B cell (primary cell): ENCODE data around the gene FOXP4. TPM values are rescaled to one million over a fixed set of nuclear protein-coding genes. Genes with fewer than 3 reads are reported as not detected.

Experiments
- ATAC-seq: fragments of 200-7000 bp; cut with Tn5 transposase; one replicate; pipeline ENCODE4 v1.10.0; 2021; ENCODE audit warnings: low read depth, mild to moderate bottlenecking, moderate number of reproducible peaks, moderate library complexity
- CTCF ChIA-PET: fragments of 350-600 bp; sonication (Branson Sonifier 250); formaldehyde crosslinking; loops from one replicate; lab custom pipeline; 2021; ENCODE audit warnings: antibody characterized with exemption, inconsistent platforms; lab: Charles Lee
- POLR2A ChIA-PET: fragments of 350-600 bp; sonication (Branson Sonifier 250); formaldehyde crosslinking; loops from one replicate; lab custom pipeline; 2021; ENCODE audit warnings: antibody characterized with exemption; lab: Charles Lee
- DNase-seq: peaks from one replicate; pipeline ENCODE4 v3.0.0; 2013
- H2AFZ ChIP-seq: 2 replicates; pipeline ENCODE4 v1.6.1; 2012; ENCODE audit warnings: mild to moderate bottlenecking, low read depth, low read length; ENCODE audit not compliant: insufficient read depth, poor library complexity, severe bottlenecking
- H3K27ac ChIP-seq, 2 donors: 1 replicate in 1 of 2; 2 replicates in 1 of 2; pipeline ENCODE4 v1.5.1; 2012 to 2013; ENCODE audit warnings: low read length in 2 of 2, mild to moderate bottlenecking in 2 of 2, moderate library complexity in 1 of 2
- H3K27me3 ChIP-seq, 4 experiments: fragments of 200-600 bp in 1 of 4; sonication (generic) in 1 of 4; replicated peaks in 1 of 4; 1 replicate in 2 of 4; 2 replicates in 2 of 4; pipeline versions ENCODE4 v1.6.1 to v1.7.0; 2013 to 2016; ENCODE audit warnings: low read length in 3 of 4, mild to moderate bottlenecking in 2 of 4, mixed read lengths in 1 of 4, moderate library complexity in 1 of 4; ENCODE audit not compliant: insufficient read depth in 4 of 4, control insufficient read depth in 3 of 4; ENCODE audit errors: control extremely low read depth in 1 of 4
- H3K36me3 ChIP-seq, 2 experiments: replicated peaks in 1 of 2; 1 replicate in 1 of 2; 2 replicates in 1 of 2; pipeline versions ENCODE4 v1.6.1 to v1.7.1; 2013; ENCODE audit warnings: low read length in 1 of 2; ENCODE audit not compliant: insufficient read depth in 2 of 2, control insufficient read depth in 1 of 2; ENCODE audit errors: control extremely low read depth in 1 of 2, extremely low read depth in 1 of 2
- H3K4me1 ChIP-seq, 2 donors: fragments of 200-600 bp in 1 of 2; sonication (generic) in 1 of 2; 1 replicate in 1 of 2; 2 replicates in 1 of 2; pipeline versions ENCODE4 v1.5.1 to v1.6.1; 2013 to 2017; ENCODE audit warnings: low read length in 2 of 2; ENCODE audit not compliant: control insufficient read depth in 2 of 2, insufficient read depth in 2 of 2
- H3K4me2 ChIP-seq: replicated peaks from 2 replicates; pipeline ENCODE3; 2012; ENCODE audit warnings: mild to moderate bottlenecking, low read depth, low read length; ENCODE audit not compliant: poor library complexity, severe bottlenecking
- H3K4me3 ChIP-seq, 5 experiments: fragments of 200-600 bp in 1 of 5; sonication (generic) in 1 of 5; 1 replicate in 3 of 5; 2 replicates in 2 of 5; pipeline versions ENCODE4 v1.5.1 to v1.7.0; 2011 to 2016; ENCODE audit warnings: low read length in 4 of 5, mild to moderate bottlenecking in 4 of 5, low read depth in 2 of 5, control low read depth in 1 of 5, moderate library complexity in 1 of 5; ENCODE audit not compliant: insufficient read depth in 1 of 5; ENCODE audit errors: control extremely low read depth in 1 of 5, extremely low read depth in 1 of 5
- H3K79me2 ChIP-seq: fragments of 200-600 bp; sonication (generic); one replicate; pipeline ENCODE4 v1.6.0; 2016; ENCODE audit warnings: low read length; ENCODE audit not compliant: control insufficient read depth, insufficient read depth
- H3K9ac ChIP-seq: fragments of 200-600 bp; sonication (generic); 2 replicates; pipeline ENCODE4 v1.6.1; 2017; ENCODE audit warnings: mild to moderate bottlenecking, low read length, moderate library complexity
- H3K9me3 ChIP-seq, 3 donors: one replicate each; pipeline versions ENCODE4 v1.6.1 to v1.7.1; 2013; ENCODE audit warnings: low read length in 2 of 3; ENCODE audit not compliant: control insufficient read depth in 2 of 3, insufficient read depth in 1 of 3; ENCODE audit errors: control extremely low read depth in 1 of 3
- H4K20me1 ChIP-seq: 2 replicates; pipeline ENCODE4 v1.6.0; 2012; ENCODE audit warnings: mild to moderate bottlenecking, low read length; ENCODE audit not compliant: insufficient read depth, control insufficient read depth, poor library complexity, severe bottlenecking
- H3K27ac Mint-ChIP-seq: one replicate; pipeline ENCODE4 v1.8.0; 2021; ENCODE audit warnings: mixed read lengths
- H3K27me3 Mint-ChIP-seq: one replicate; pipeline ENCODE4 v1.8.0; 2021; ENCODE audit warnings: mixed read lengths
- H3K4me1 Mint-ChIP-seq: one replicate; pipeline ENCODE4 v1.8.0; 2021; ENCODE audit warnings: mixed read lengths
- H3K4me3 Mint-ChIP-seq: one replicate; pipeline ENCODE4 v1.8.0; 2021; ENCODE audit warnings: mixed read lengths
- H3K9me3 Mint-ChIP-seq: one replicate; pipeline ENCODE4 v1.8.0; 2022; ENCODE audit warnings: mixed read lengths; ENCODE audit not compliant: insufficient read depth
- EZH2 ChIP-seq: IDR thresholded peaks from 2 replicates; pipeline ENCODE4 v1.6.1; 2012; ENCODE audit warnings: borderline replicate concordance, low read depth, mild to moderate bottlenecking, moderate library complexity, low read length; ENCODE audit not compliant: insufficient read depth, poor library complexity, severe bottlenecking
- WGBS: methylation state at CpG from one replicate; pipeline ENCODE4 v1.1.5; 2013; ENCODE audit warnings: missing lambda C conversion rate; ENCODE audit not compliant: insufficient coverage; 5-methylcytosine and 5-hydroxymethylcytosine counted together
- intact Hi-C: fragments of 100-400 bp; cut with micrococcal nuclease; formaldehyde crosslinking; loops from one replicate; pipeline ENCODE4 v1.10.0; 2022
- polyA plus RNA-seq: library from polyadenylated mRNA; depleted of rRNA; stranded (reverse); fragments of >200 nt; gene quantifications from 2 replicates; pipeline ENCODE4 v1.2.3, GENCODE V29; 2012
- total RNA-seq, 2 donors: library from RNA; stranded (reverse); fragments of 120-200 nt in 1 of 2; gene quantifications; 1 replicate in 1 of 2; 2 replicates in 1 of 2; pipeline versions ENCODE4 v1.2.3 to v1.2.4, GENCODE V29; 2013 to 2022
- TF ChIP-seq, protein P1 (sequence below): fragments of 200-600 bp; IDR thresholded peaks from one replicate; pipeline ENCODE4 v1.8.0; 2022; ENCODE audit warnings: antibody characterized with exemption, mild to moderate bottlenecking

The FOXP4 gene
- total and polyA plus RNA-seq, 2 donors (not counting 1 experiment from before 2014, with no cell fraction given), result 17.0 to 38.7 TPM

DNA sequence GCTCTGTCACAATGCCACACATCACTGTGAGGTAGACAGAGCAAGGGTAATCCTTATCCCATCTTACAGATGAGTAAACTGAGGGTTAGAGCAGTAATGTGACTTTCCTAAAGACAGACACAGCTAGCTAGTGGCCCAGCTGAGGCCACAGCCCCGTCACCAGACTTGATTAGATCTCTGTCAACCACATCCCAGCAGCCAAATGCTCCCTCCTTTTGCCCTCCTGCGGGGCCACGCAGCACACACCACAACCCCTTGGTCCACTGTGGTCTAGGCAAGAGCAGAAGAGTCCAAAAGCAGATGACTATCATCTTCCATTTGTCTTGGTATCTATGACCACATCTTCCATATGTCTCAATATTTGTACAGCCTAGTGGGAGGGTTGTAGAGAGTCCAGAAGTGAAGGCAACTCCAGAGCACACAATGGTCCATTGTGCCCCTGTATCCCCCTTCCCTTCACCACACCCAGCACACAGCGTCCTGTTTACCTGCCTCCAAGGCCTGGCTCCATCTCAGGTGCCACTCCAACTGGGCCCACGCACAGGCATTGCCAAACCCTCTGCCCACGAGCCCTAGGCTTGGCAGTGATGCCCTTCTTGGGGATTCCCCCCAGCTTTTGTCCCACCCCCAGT lies 47.1 kb upstream of the FOXP4 start:
- intact Hi-C loops, result no loop called here
- peaks cover 18% of the 10 kb centered on the region for H3K4me1 Mint-ChIP-seq
- H3K27me3 Mint-ChIP-seq, result peaks cover 12% of the 10 kb centered on the region
- Histone ChIP-seq H3K9ac (no peak overlapping the region), H3K27me3 (peaks cover 0 to 15% (median under 1%) of the 10 kb centered on the region in 4 experiments), H2AFZ (no peak overlapping the region), H3K9me3 (no peaks in the 10 kb centered on the region), H4K20me1 (no peaks in the 10 kb centered on the region), H3K27ac (no peak overlapping the region), H3K79me2 (no peaks in the 10 kb centered on the region), H3K4me2 (no peak overlapping the region), H3K4me3 (no peak overlapping the region), H3K36me3 (no peaks in the 10 kb centered on the region), H3K4me1 (peaks cover 15 to 19% of the 10 kb centered on the region in 2 donors)
- H3K4me3 Mint-ChIP-seq, result no peak overlapping the region
- TF ChIP-seq, protein P1, sequence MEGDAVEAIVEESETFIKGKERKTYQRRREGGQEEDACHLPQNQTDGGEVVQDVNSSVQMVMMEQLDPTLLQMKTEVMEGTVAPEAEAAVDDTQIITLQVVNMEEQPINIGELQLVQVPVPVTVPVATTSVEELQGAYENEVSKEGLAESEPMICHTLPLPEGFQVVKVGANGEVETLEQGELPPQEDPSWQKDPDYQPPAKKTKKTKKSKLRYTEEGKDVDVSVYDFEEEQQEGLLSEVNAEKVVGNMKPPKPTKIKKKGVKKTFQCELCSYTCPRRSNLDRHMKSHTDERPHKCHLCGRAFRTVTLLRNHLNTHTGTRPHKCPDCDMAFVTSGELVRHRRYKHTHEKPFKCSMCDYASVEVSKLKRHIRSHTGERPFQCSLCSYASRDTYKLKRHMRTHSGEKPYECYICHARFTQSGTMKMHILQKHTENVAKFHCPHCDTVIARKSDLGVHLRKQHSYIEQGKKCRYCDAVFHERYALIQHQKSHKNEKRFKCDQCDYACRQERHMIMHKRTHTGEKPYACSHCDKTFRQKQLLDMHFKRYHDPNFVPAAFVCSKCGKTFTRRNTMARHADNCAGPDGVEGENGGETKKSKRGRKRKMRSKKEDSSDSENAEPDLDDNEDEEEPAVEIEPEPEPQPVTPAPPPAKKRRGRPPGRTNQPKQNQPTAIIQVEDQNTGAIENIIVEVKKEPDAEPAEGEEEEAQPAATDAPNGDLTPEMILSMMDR, result no peak
- TF ChIP-seq EZH2, result no peak
- H3K9me3 Mint-ChIP-seq, result no peaks in the 10 kb centered on the region
- ATAC-seq (no peak), DNase-seq (no peak)
- ChIA-PET CTCF (interaction anchor here (1.1 to 1.2 kb wide), 2 partner anchors 37 to 74 kb away, joined by 3 read pairs; no protein-coding TSS in a partner anchor), POLR2A (no interaction called here)
- 94% methylated on average over 6 of the region's 6 CpGs for WGBS
- no peak overlapping the region for H3K27ac Mint-ChIP-seq

DNA sequence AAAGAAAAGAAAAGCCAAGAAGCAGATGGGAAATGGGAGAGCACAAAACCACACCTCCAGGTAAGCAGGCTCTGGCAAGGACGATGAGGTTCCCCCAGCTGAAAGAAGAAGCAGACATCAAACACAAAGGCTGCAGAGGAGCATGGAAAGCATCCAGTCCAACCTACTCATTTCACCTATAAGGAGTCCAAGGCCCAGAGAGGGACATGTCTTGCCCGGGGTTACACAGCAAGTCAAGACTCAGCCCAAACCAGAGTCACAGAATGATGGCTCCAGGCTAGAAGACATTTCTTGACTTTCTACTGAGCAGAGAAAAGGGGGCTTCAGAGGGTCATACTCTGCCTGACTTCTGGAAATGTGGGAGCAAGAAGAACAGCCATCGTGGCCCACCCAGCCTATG lies 45.6 kb upstream of the FOXP4 start:
- H3K27me3 ChIP-seq, result peaks cover 0 to 17% (median 3%) of the 10 kb centered on the region in 4 experiments
- H3K36me3 ChIP-seq, result no peaks in the 10 kb centered on the region
- Mint-ChIP-seq H3K27me3 (peaks cover 14% of the 10 kb centered on the region), H3K4me1 (peaks cover 26% of the 10 kb centered on the region), H3K27ac (no peak overlapping the region), H3K9me3 (no peaks in the 10 kb centered on the region), H3K4me3 (no peak overlapping the region)
- H3K4me2 ChIP-seq, result no peak overlapping the region
- no peak overlapping the region for H2AFZ ChIP-seq
- H3K27ac ChIP-seq, result no peak overlapping the region
- intact Hi-C loops, result no loop called here
- no peak overlapping the region for H3K9ac ChIP-seq
- 79% methylated on average over 3 of the region's 3 CpGs for WGBS
- ATAC-seq (no peak), DNase-seq (no peak)
- POLR2A ChIA-PET, result interaction anchor here (0.7 kb wide), 1 partner anchor 331 kb away, joined by 3 read pairs; no protein-coding TSS in a partner anchor
- CTCF ChIA-PET, result interaction anchor here (1.1 kb wide), 1 partner anchor 38 kb away, joined by 3 read pairs; no protein-coding TSS in a partner anchor
- H3K4me1 ChIP-seq, result peaks cover 23 to 27% of the 10 kb centered on the region in 2 donors
- no peaks in the 10 kb centered on the region for H3K79me2 ChIP-seq
- no peak for TF ChIP-seq EZH2
- TF ChIP-seq, protein P1, result no peak
- H3K4me3 ChIP-seq, result no peak overlapping the region
- no peaks in the 10 kb centered on the region for H4K20me1 ChIP-seq
- no peaks in the 10 kb centered on the region for H3K9me3 ChIP-seq
